GM12878 (cell line): ENCODE results near the gene CD84.

Experiments
- CEBPB ChIP-seq, 2 experiments: fragments of 150-350 bp in 1 of 2; IDR thresholded peaks; 2 replicates each; pipeline ENCODE4 v1.6.1; 2012 to 2014; ENCODE audit warnings: low read depth in 2 of 2, low read length in 2 of 2, borderline replicate concordance in 1 of 2, inconsistent platforms in 1 of 2
- CTCF ChIP-seq, 3 experiments: IDR thresholded peaks in 2 of 3; conservative IDR thresholded peaks in 1 of 3; 2 replicates each; pipeline ENCODE4 v1.5.1; 2011; ENCODE audit warnings: low read depth in 3 of 3, low read length in 3 of 3, mild to moderate bottlenecking in 3 of 3, control low read depth in 2 of 3, moderate library complexity in 2 of 3, inconsistent platforms in 1 of 3, mixed read lengths in 1 of 3; ENCODE audit not compliant: control insufficient read depth in 2 of 3, insufficient read depth in 1 of 3; ENCODE audit errors: extremely low read depth in 1 of 3
- E2F4 ChIP-seq: IDR thresholded peaks from 2 replicates; pipeline ENCODE4 v1.6.1; 2012; ENCODE audit warnings: low read depth, low read length, improper control_type of control experiment
- EZH2 ChIP-seq: IDR thresholded peaks from 2 replicates; pipeline ENCODE4 v1.6.1; 2012; ENCODE audit warnings: low read depth, mild to moderate bottlenecking, control low read depth, inconsistent platforms, low read length, borderline replicate concordance; ENCODE audit not compliant: control insufficient read depth
- JUND ChIP-seq: IDR thresholded peaks from 2 replicates; pipeline ENCODE4 v1.6.1; 2012; ENCODE audit warnings: low read depth, mild to moderate bottlenecking, low read length, improper control_type of control experiment, moderate library complexity
- MXI1 ChIP-seq: fragments of 150-350 bp; IDR thresholded peaks from 2 replicates; pipeline ENCODE4 v1.6.1; 2011; ENCODE audit warnings: low read depth, mild to moderate bottlenecking, inconsistent platforms, low read length, improper control_type of control experiment
- NKRF ChIP-seq: fragments of 450-650 bp; conservative IDR thresholded peaks from 2 replicates; pipeline ENCODE4 v1.6.1; 2017; ENCODE audit warnings: mild to moderate bottlenecking, moderate library complexity
- POLR2A ChIP-seq: IDR thresholded peaks from 2 replicates; pipeline ENCODE4 v1.6.1; 2011; ENCODE audit warnings: low read depth, mild to moderate bottlenecking, low read length
- POLR2AphosphoS5 ChIP-seq: IDR thresholded peaks from 2 replicates; pipeline ENCODE4 v1.6.1; 2011; ENCODE audit warnings: mild to moderate bottlenecking, low read length, inconsistent platforms
- SIX5 ChIP-seq: IDR thresholded peaks from 2 replicates; pipeline ENCODE4 v1.6.1; 2011; ENCODE audit warnings: mild to moderate bottlenecking, low read depth, low read length, moderate library complexity; ENCODE audit not compliant: severe bottlenecking
- SRF ChIP-seq, 2 experiments: IDR thresholded peaks; 2 replicates each; pipeline ENCODE4 v1.6.1; 2011; ENCODE audit warnings: low read depth in 2 of 2, low read length in 2 of 2, mild to moderate bottlenecking in 1 of 2, moderate library complexity in 1 of 2
- ZNF384 ChIP-seq: IDR thresholded peaks from 2 replicates; pipeline ENCODE4 v1.6.1; 2012; ENCODE audit warnings: low read depth, mild to moderate bottlenecking, low read length, improper control_type of control experiment, borderline replicate concordance

- TF ChIP-seq NKRF (no peak), MXI1 (0 out of 2 replicates have a peak, but pooled peaks have one; percentile 47), CTCF (IDR thresholded peaks at IDR 0.05 in 2 of 3, conservative IDR thresholded peaks at IDR 0.05 in 1 of 3; ENCODE audit: control insufficient read depth in 2 of 3, extremely low read depth in 1 of 3, insufficient read depth in 1 of 3, low read depth in 3 of 3, low read length in 3 of 3) (peak in 1 of 3 experiments; percentile 13; a peak in 1 of 6 replicates), POLR2A (no peak), POLR2AphosphoS5 (no peak; the same call in 1 of the 2 replicates), SRF (IDR thresholded peaks at IDR 0.05; ENCODE audit: low read depth in 2 of 2, low read length in 2 of 2) (no peak), SIX5 (no peak), JUND (no peak), E2F4 (no peak), CEBPB (IDR thresholded peaks at IDR 0.05; ENCODE audit: borderline replicate concordance in 1 of 2, low read depth in 2 of 2, low read length in 2 of 2) (no peak), EZH2 (no peak), ZNF384 (no peak)
These were observed 31.1 kb downstream of the CD84 start for GRCh38 chr1:160548183-160548582.
